Erythroblast (primary cell): ENCODE results near the gene PLAC1.

Source experiments
- GATA1 ChIP-seq: IDR thresholded peaks from 2 replicates; pipeline ENCODE4 v1.6.1; 2011; ENCODE audit warnings: low read depth, mild to moderate bottlenecking, control low read depth, low read length, moderate library complexity
- POLR2A ChIP-seq: IDR thresholded peaks from 2 replicates; pipeline ENCODE4 v1.6.1; 2011; ENCODE audit warnings: mild to moderate bottlenecking, low read length

GRCh38 chrX:134533952-134534351 is 124.3 kb downstream of the PLAC1 start:
- TF ChIP-seq POLR2A, result no peak
- no peak for TF ChIP-seq GATA1
